ENCODE results near the gene C5orf63.
"Not testable (repeated sequence)": the region's sequence is repeated elsewhere in the genome, so short reads cannot be mapped to it uniquely, and the experiment has no call there.

C5orf63 gene

DNA sequence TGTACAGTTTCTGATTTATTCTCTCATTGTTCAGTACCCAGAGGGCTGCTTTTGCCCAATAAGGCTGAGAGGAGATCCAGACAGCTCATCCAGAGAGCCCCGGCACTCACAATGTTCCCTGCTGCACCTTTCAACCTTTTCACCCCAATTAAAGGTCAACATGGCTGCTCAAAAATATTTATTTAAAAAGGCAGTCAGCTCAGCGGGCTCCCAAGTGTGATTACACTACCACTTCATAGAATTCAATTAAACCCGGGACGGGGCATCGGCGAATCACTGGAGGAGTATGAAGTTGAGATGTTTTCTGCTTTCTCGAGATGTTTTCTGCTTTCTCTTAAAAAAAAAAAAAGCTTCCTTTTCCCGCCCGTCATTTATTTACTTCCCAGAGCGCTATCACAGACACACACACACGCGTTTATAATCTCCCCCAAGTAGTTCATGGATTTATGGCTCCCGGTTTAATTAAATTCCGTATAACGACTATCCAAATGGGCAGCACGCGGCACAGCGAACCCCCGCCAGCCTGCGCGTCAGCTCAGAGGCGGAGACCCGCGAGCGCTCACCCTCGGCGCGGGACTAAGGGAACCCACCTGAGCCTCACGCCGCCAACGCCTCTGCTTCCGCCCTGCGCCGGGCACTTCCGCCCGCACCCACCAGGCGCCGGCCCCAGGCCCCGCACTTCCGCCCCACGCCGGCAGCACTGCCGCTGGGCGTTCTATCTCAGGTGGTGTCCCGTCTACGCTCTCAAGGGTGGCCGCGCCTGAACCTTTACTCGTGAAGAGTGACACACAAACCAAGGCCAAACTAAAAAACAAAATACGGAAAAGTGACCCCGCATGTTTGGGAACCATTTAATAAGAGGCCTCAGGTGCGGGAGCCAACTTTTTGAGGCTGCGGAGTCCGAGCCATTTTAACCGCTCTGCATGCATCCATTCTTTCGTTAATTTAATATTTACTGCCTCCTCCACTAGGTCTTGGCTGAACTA, at the start of gene C5orf63:
C5orf63 (minus strand) TSS at position 642 of the 986 bp plus-strand sequence. CDS start 14,507 bp downstream, outside the sequence.
- no peaks in the 10 kb centered on the region for H3K36me3 ChIP-seq
- no peak for TF ChIP-seq Cebpa-rat (IDR thresholded peaks at IDR 0.05)
- H3K9ac ChIP-seq, result peak within 1 kb of the TSS; percentile 69
- H4K20me1 ChIP-seq, result no peaks in the 10 kb centered on the region
- peak within 1 kb of the TSS; percentile 57 for H3K27ac ChIP-seq
- no peaks in the 10 kb centered on the region for H3K9me3 ChIP-seq
- H3K4me1 ChIP-seq, result peaks cover 16% of the 10 kb centered on the region
- H3K4me3 ChIP-seq, result peak within 1 kb of the TSS; percentile 71
- no peaks in the 10 kb centered on the region for H3K27me3 ChIP-seq
- peak within 1 kb of the TSS; percentile 90 for H3K4me2 ChIP-seq

DNA sequence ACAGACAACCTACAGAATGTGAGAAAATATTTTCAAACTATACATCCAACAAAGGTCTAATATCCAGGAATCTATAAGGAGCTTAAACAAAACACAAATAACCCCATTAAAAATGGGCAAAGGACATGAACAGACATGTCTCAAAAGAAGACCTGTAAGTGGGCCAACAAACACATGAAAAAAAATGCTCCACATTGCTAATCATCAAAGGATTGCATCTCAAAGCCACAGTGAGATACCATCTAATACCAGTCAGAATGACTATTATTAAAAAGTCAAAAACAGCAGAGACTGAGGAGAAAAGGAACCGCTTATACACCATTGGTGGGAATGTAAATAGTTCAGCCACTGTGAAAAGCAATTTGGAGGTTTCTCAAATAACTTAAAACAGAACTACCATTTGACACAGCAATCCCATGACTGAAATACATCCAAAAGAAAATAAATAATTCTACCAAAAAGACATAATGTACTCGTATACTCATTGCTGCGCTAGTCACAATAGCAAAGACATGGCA, 39.1 kb upstream of the C5orf63 start:
- Histone ChIP-seq H3K27ac (no peak overlapping the region), H3K4me3 (no peak overlapping the region), H3K36me3 (no peaks in the 10 kb centered on the region), H3K4me1 (peaks cover 7% of the 10 kb centered on the region; the same call in 1 of the 2 replicates), H3K9ac (no peak overlapping the region), H3K27me3 (no peaks in the 10 kb centered on the region), H3K4me2 (no peak overlapping the region), H4K20me1 (no peaks in the 10 kb centered on the region), H3K9me3 (peaks cover 27% of the 10 kb centered on the region)
- no peak for TF ChIP-seq Cebpa-rat (IDR thresholded peaks at IDR 0.05)

- Histone ChIP-seq H3K4me2 (no peak overlapping the region), H3K27ac (no peak overlapping the region), H3K4me1 (peaks cover 7% of the 10 kb centered on the region; the same call in 1 of the 2 replicates), H3K9me3 (peaks cover 27% of the 10 kb centered on the region), H3K4me3 (no peak overlapping the region), H3K9ac (no peak overlapping the region), H3K36me3 (no peaks in the 10 kb centered on the region), H4K20me1 (no peaks in the 10 kb centered on the region), H3K27me3 (no peaks in the 10 kb centered on the region)
- no peak for TF ChIP-seq Cebpa-rat (IDR thresholded peaks at IDR 0.05)
These were observed 37.8 kb upstream of the C5orf63 start for GRCh38 chr5:127111112-127111511.

GRCh38 chr5:127108624-127109260, 35.4 kb upstream of the C5orf63 start:
- H3K4me1 ChIP-seq, H3K9ac ChIP-seq, H3K4me2 ChIP-seq, H4K20me1 ChIP-seq, H3K36me3 ChIP-seq, H3K27me3 ChIP-seq, H3K4me3 ChIP-seq, H3K27ac ChIP-seq: not testable (repeated sequence)
- peaks cover 31% of the 10 kb centered on the region for H3K9me3 ChIP-seq

DNA sequence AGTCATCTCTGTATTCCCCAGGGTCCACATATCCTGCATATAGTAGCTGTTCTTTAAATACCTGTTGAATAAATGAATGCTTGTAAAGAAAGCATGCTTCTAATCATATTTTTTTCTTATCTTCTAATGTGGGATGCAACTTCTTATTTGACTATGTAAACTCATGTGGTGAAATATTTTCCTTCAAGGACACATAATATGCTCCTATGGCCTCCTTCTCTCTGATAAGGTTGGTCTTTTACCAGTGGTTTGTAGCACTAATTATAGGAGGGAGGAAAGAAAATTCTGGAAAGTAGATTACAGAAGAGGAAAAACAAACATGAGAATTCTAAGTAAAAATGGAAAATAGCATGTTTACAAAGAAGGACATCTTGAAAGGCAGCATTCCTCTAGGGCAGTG, 28.6 kb upstream of the C5orf63 start:
- Histone ChIP-seq H3K4me3 (no peak overlapping the region), H3K4me2 (no peak overlapping the region), H3K36me3 (no peaks in the 10 kb centered on the region), H3K27me3 (no peaks in the 10 kb centered on the region), H3K4me1 (no peaks in the 10 kb centered on the region), H4K20me1 (no peaks in the 10 kb centered on the region), H3K9ac (no peak overlapping the region), H3K27ac (no peak overlapping the region), H3K9me3 (0 out of 2 replicates have a peak, but pooled peaks cover 4% of the 10 kb centered on the region)
- no peak for TF ChIP-seq Cebpa-rat (IDR thresholded peaks at IDR 0.05)

GRCh38 chr5:127101533-127101932, 28.2 kb upstream of the C5orf63 start:
- no peaks in the 10 kb centered on the region for H4K20me1 ChIP-seq
- H3K4me2 ChIP-seq, result no peak overlapping the region
- H3K9me3 ChIP-seq, result 0 out of 2 replicates have a peak, but pooled peaks cover 4% of the 10 kb centered on the region
- no peak overlapping the region for H3K4me3 ChIP-seq
- TF ChIP-seq Cebpa-rat (IDR thresholded peaks at IDR 0.05), result no peak
- H3K9ac ChIP-seq, result no peak overlapping the region
- H3K4me1 ChIP-seq, result no peaks in the 10 kb centered on the region
- H3K36me3 ChIP-seq, result no peaks in the 10 kb centered on the region
- H3K27me3 ChIP-seq, result no peaks in the 10 kb centered on the region
- H3K27ac ChIP-seq, result no peak overlapping the region

DNA sequence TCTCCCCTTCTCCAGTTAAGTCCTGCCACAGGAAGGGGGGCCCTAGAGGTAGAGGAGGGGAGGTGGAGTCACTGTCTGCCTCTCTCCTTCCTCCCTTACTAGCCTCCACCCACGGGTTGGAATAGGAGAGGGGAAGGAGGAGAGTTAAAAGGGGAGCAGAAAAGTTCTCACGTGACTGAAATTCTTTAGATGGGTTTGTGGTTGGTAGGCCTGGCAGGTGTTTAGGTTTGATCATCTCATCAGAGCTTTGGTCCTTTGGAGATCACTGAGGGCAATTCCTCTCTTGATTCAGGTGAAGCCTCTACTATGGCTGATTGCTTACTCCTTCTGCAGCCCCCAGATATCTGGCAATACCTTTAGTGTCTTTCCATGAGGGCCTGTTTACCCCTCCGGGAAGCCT, 24.9 kb upstream of the C5orf63 start:
- no peak for TF ChIP-seq Cebpa-rat (IDR thresholded peaks at IDR 0.05)
- H3K36me3 ChIP-seq, result no peaks in the 10 kb centered on the region
- no peak overlapping the region for H3K4me3 ChIP-seq
- H3K9ac ChIP-seq, result no peak overlapping the region
- no peaks in the 10 kb centered on the region for H4K20me1 ChIP-seq
- H3K27me3 ChIP-seq, result no peaks in the 10 kb centered on the region
- no peaks in the 10 kb centered on the region for H3K9me3 ChIP-seq
- no peak overlapping the region for H3K4me2 ChIP-seq
- H3K27ac ChIP-seq, result no peak overlapping the region
- H3K4me1 ChIP-seq, result no peaks in the 10 kb centered on the region

- TF ChIP-seq Cebpa-rat (IDR thresholded peaks at IDR 0.05), result no peak
- no peak overlapping the region for H3K4me2 ChIP-seq
These were observed 24.0 kb upstream of the C5orf63 start for GRCh38 chr5:127097278-127097677.

DNA sequence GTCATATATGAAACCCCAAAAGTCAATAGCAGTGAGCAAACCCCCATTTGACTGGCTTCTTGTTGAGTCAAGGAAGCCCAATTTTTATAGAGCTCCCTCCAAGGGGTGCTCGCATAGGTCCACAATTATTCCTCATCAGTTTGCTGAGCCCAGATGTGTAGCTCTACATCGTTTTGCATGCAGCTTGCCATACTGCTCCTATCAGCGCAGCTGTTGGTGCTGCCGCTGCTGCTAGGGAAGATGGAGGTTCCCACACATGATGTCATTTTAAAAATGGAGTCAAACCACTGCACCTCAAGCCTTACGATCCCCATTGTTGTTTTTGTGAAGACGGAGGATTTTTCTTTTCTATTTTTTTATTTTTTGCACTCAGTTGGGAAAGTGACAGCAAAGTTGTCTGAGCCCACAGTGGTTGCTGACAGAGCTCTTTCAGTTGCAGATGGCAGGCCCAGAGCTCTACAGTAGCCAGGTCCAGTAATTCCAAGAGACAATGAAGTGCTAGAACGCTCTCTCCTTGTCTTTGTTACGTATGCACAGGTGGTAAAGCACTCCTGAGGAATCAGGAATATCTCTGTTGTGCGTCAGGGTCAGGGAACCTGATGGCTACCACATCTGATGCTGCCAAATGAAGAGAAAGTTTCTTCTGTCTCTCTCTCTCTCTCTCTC, 23.2 kb upstream of the C5orf63 start:
- no peak for TF ChIP-seq Cebpa-rat (IDR thresholded peaks at IDR 0.05)
- H3K9me3 ChIP-seq, result no peaks in the 10 kb centered on the region
- no peaks in the 10 kb centered on the region for H3K27me3 ChIP-seq
- H3K4me3 ChIP-seq, result no peak overlapping the region
- H3K4me2 ChIP-seq, result no peak overlapping the region
- no peaks in the 10 kb centered on the region for H3K36me3 ChIP-seq
- no peak overlapping the region for H3K9ac ChIP-seq
- no peaks in the 10 kb centered on the region for H3K4me1 ChIP-seq
- H4K20me1 ChIP-seq, result no peaks in the 10 kb centered on the region
- H3K27ac ChIP-seq, result no peak overlapping the region

More at GRCh38 chr5:127097278-127097677, 24.0 kb upstream of the C5orf63 start:
- no peaks in the 10 kb centered on the region for H3K9me3 ChIP-seq
- no peaks in the 10 kb centered on the region for H3K27me3 ChIP-seq
- H4K20me1 ChIP-seq, result no peaks in the 10 kb centered on the region
- no peak overlapping the region for H3K4me3 ChIP-seq
- H3K4me1 ChIP-seq, result no peaks in the 10 kb centered on the region
- no peak overlapping the region for H3K9ac ChIP-seq
- no peaks in the 10 kb centered on the region for H3K36me3 ChIP-seq
- no peak overlapping the region for H3K27ac ChIP-seq

Data from BLaER1 (cell line).